LoVo (cell line): ENCODE results near the gene FRA10AC1.

Experiments used
- DNase-seq: peaks from one replicate; pipeline ENCODE4 v3.0.0-alpha.2; 2016; ENCODE audit warnings: low spot score

The FRA10AC1 gene, protein sequence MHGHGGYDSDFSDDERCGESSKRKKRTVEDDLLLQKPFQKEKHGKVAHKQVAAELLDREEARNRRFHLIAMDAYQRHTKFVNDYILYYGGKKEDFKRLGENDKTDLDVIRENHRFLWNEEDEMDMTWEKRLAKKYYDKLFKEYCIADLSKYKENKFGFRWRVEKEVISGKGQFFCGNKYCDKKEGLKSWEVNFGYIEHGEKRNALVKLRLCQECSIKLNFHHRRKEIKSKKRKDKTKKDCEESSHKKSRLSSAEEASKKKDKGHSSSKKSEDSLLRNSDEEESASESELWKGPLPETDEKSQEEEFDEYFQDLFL

DNA sequence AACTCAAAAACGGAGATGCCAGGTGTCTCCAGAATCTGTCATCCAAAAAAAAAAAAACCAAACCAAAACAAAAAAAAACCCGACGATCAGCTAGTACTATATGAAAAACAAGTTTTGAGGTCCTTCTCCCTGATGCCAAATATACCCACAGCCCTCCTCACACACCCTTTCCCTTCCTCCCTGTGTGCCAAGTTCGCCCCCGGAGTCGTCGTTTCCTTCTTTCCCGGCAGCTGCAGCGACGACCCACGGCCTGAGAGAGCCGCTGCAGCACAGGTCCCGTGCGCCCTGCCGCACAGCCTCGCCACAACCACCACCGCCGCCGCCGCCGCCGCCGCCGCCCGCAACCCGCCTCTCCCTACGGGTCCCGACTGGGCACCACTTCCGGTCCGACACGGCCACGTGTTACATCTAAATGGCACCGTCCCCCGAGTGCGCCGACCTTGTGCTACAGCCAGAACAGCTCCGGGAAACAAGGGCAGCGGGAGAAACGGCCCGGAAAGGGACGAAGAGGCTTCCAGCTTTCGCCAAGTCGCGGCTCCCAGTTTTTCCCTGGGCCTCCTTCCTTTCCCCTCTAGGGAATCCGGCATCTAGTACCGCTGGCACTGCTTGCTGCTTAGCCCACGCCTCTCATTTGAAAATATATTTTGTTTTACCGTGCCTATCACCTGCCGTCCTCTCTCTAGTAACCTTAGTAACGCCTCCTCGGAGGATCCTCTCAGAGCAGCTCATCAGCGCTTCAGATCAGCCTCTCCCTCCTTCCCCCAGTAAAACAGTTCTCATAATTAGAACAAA is at the start of gene FRA10AC1:
TSS of gene FRA10AC1 (minus strand) at position 383 of the 792 bp plus-strand sequence. CDS start 2,486 bp downstream, outside the sequence.
- peak; percentile 76 for DNase-seq

DNA sequence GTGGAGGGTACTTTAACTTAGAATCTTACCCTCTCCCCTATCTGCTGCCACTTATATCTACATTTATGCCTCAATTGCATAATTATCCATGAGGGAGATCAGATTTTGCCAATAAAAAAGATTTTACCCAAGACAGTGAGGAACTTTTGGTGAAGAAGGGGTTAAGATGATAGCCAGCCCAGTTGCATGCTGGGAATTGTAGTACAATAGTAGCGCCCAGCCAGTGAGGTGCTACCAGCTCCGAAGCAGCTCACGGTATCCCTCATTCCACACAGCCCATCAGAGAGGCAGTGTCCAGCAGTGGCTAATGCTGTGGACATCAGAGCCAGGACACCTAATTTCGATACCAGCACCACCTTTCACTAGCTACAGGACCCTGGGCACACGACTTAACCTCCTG is 49.4 kb upstream of the FRA10AC1 start:
- DNase-seq, result peak; percentile 9

DNA sequence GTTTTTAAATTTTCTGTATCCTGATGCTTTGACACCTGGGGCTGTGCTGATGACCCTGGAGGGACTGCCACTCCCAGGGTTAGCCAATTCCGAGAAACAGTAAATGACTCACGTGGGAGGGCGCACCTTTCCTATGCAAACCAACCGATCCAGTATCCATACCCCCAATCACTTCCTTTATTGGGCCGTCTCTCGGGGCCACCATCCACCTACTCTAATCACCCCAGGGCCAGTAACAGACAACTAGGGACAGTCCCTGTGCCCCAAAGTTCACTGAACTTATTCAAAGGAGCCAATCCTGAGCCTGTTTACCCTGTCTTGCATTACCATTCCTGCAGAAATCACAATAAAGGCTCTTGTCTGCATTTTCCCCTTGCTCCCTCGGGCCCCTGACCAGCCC is 48.7 kb upstream of the FRA10AC1 start:
- DNase-seq, result no peak

DNA sequence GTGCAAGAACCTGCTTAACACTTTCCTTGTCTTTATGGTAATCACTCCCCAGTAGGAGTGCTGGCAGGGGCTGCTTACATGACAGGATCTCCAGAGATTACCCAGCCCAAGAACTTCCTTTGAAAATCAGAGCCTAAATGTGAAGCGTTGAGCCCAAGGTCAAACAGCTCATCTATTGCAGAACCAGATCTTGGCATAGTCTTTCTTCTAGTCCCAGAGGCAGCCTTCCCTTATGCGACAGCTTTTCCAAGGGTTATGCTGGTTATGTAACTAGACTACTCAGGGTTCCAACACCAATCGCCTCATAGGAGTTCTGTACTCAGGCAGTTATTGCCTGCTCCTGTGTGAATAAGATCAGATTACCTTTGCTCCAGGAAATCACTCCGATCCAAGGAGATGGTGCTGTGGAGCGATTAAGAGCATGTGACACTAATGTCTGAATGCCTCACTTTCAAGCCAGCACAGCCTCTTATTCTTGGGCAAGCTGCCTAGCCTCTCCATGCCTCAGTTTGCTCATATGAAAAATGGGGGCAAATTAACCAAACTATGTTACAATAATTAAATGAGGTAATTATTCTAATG is 46.9 kb upstream of the FRA10AC1 start:
- DNase-seq, result no peak

DNA sequence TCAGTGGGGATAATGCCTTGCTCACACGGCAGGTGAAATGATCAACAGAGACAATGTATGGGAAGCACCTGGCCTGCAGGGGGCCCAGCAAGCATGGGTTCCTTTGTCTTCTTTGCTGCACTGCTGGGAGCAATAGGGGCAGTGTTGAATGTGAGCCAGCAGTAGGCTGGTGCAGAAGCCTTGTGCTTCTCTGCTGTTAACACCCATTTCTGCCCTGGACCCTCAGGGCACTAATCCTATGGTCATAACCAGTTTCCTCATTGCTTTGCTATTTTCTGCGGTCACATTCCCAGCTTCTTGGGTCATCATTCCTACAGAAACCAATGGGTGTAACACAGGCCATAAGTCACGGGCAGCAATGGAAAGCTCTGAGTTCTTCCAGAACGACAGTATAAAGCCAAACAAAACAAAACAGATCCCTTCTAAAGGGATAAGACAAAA is 44.5 kb upstream of the FRA10AC1 start:
- DNase-seq, result peak; percentile 72

DNA sequence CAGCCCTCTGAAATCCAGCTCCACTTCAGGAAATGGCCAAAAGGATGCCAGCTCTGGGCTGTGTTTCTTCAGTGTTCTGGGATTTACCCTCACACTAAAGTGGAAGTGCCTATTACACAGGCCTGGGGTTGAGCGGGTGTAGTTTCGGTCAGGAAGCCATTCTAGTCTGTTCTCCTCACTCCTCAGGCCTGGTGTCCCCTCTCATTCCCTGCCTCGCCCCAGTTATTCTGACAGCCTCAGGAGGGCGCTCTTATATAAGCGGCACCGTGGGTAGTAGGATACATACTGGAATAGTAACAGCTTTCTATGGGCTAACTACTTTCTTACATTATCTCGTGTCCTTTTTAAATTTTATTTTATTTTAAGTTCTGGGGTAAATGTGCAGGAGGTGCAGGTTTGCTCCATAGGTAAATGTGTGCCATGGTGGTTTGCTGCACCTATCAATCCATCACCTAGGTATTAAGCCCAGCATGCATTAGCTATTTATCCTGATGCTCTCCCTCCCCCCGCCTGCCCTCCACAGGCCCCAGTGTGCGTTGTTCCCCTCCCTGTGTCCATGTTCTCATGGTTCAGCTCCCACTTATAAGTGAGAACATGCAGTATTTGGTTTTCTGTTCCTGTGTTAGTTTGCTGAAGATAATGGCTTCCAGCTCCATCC is 43.1 kb upstream of the FRA10AC1 start:
- DNase-seq, result no peak

DNA sequence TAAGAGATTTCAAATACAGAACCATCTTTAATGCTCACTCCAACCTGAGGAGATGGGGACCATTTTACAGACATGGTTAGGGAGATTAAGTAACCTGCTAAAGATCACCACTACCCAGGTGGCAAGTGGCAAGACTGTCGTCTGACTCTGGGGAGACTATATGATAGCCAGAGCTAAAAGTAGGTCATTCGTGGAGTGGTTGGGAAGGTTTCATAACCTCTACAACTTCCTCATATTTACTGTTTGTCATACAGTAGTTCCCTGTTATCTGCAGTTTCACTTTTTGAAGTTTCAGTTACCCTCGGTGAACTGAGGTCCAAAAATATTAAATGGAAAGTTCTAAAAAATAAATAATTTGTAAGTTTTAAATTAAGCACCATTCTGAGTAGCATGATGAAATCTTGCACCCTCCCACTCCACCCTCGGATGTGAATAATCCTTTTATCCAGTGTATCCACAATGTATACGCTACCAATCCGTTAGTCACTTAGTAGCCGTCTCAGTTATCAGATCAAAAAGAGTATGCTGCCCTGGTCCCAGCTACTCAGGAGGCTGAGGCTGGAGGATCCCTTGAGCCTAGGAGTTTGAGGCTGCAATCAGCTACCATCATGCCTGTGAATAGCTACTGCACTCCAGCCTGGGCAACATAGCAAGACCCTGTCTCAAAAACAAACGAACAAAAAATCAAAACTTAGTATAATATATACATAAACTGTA is 40.4 kb upstream of the FRA10AC1 start:
- no peak for DNase-seq

DNA sequence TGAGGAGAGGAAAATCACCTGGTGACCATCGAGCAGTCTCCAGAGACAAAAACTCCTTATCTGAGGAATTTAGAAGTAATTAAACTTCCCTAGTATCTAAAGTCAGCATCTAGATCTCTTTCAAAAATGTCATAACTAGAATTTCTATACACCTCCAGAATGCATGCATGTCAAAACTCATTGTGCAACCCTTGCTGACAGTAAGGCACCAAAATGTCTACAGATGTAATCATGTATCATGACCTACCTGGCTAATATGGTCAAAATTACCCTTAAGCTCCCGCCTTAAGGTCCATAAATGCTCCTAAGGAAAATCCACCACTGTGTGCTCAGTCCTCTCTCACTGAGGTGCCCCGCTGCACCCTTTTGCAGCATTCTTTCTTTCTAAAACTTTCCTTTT is 39.0 kb upstream of the FRA10AC1 start:
- DNase-seq, result no peak

DNA sequence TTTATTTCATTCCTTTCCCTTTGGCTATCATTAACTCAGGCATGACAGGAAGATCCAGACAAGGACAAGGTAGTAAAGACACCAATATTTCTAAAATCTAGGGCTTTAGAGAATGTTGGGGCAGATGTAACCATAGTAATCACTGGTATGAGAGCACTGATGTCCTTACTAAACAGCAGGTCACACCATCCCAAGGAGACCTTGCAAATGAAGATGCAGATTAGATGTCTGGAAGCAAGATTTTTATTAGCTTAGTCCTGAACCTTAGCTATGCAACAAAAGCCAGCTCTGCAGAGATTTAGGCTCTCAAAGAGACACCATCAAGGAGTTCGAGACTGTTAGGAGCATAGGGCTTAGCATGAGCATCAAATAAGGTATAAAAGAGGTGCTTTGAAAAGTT is 23.6 kb upstream of the FRA10AC1 start:
- DNase-seq, result no peak

DNA sequence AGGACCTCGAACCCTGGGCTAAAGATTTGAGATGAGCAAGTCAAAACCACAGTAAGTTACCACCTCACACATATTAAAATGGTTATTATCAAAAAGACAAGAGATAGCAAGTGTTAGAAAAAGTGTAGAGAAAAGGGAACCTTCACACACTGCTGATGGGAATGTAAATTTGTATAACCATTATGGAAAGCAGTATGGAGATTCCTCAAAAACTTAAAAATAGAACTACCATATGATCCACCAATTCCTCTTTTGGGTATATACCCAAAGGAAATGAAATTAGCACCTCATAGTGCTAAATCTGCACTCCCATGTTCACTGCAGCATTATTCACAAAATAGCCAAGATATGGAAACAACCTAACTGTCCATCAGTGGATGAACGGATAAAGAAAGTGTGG is 20.8 kb upstream of the FRA10AC1 start:
- DNase-seq, result no peak

DNA sequence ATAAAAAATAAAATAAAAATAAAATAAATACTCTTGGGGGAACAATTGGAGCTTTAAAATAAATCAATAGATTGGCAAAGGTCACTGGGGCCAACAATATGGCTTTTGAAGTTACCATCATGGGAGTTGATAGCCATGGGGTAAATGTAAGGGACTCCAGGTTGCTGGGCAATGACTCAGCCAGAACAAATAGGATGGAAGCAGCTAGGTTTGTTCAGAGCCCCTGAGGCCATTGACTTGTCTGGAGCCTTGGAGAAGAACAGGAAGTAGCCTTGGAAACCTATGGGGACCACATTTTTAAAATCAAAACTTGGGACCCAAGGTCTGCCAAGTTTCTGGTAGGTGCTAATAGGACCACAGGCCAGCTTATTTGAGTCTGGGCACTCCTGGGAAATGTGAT is 20.2 kb upstream of the FRA10AC1 start:
- DNase-seq, result no peak

DNA sequence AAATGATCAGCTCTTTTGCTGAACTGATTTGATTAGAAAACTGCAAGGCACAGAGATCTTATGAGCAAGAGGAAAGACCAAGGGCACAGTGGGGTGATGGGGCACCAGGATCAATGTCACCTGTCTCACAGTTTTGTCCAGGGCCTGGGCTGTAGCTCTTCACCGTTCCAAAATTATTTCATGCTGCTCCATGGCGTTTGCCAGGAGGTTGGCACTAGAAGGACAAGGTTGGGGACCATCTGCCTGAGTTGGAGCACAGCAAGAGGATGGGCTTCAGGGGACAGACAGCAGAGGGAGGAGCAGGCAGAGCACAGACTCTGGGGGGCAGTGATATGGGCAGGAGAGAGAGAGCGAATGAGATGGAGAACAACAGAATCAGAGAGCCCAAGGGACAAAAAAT is 17.5 kb upstream of the FRA10AC1 start:
- no peak for DNase-seq

DNA sequence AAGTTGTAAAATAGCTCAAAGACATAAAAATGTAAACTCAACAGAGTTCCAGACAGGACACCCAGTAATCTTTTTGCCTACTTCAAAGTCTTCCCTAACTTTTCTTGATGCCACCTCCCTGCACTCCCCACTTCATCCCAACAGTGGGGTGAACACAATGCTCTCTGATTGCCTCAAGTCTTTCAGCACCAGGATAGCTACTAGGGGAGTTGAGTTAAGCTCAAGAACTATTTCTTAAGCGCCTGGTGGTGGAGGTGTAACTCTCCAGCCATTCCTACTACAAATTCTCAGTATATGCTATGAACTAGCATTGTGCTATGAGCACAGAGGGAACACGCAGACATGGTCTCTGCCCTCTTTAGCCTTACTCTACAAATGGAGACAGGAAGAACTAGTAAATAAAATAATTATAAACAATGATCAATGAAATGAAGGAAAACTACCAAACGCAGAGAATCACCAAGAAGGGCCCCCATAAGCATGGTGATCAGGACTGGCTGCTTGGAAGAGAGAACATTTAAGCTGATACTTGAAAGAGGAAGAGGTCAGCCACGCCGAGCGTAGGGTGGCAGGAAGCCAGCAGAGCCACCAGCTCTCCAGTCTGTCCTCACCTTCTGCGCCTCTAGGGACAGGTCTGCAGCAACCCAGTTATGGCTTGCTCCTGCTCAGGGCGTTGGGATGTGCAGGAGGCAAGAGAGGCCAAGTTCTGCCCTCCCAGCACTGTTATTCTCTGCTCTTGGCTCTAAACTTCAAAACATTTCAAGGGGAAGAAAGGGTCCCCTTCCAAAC is 16.7 kb upstream of the FRA10AC1 start:
- DNase-seq, result no peak

DNA sequence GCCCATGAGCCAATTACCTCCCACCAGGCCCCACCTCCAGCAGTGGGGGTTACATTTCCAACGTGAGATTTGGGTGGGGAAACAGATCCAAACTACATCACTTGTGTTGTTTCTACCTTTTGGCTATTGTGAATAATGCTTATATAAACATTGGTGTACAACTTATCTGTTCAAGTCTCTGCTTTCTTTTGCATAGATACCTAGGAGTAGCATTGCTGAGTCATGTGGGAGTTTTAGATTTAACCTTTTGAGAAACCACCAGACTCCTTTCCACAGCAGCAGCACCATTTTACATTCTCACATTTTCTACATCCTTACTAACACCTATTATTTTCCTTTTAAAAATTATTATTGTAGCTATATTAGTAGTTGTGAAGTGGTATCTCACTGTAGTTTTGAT is 14.4 kb upstream of the FRA10AC1 start:
- no peak for DNase-seq

DNA sequence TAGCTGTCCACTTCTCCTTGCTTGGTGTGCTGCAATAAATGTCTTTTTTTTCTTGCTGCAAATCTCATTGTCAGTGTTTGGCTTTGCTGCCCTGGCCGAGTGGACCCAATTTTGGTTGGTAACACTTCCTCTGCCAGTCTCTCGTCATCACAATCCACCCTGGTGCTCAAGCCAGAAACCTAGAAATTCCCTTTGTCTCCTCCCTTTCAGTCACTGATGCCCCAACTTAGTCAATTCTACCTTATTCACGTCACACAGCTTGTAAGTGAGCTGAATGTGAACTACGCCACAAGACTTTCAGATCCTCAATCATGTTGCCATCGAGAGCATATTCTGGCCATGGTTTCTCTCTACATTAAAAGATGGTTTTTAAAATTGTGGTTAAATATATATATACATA is 13.0 kb upstream of the FRA10AC1 start:
- DNase-seq, result no peak

DNA sequence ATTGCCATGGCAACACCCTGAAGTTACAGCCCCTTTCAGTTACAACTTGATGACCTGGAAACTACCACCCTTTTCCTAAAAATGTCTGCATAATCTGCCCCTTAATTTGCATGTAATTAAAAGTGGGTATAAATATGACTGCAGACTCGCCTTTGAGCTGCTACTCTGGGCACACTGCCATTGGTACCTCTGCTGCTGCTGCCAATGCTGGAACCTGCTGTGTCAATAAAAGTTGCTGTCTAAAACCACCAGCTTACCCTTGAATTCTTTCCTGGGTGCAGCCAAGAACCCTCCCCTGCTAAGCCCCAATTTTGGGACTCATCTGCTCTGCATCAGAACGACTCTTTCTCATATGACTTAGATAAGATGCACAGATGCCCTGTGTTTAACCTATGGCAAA is 10.2 kb upstream of the FRA10AC1 start:
- no peak for DNase-seq

DNA sequence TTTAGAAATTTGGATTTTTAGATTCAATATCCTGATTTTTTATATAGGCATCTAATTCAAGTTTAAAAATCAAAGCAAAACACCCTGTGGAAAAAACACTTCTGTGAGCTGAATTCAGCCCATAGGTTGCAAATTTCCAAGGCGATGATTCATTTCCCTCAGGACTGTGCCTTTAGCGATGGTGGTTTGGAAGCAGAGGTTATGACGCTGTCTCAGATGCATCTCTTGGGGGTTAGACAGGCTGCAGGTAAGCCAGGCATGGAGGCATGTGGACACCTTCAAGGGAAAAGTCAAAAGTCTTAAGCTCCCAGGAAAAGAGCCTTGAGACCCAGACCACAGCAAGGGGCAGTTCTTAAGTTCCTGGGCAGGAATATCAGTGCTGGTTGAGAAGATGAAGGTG is 9.5 kb upstream of the FRA10AC1 start:
- no peak for DNase-seq

DNA sequence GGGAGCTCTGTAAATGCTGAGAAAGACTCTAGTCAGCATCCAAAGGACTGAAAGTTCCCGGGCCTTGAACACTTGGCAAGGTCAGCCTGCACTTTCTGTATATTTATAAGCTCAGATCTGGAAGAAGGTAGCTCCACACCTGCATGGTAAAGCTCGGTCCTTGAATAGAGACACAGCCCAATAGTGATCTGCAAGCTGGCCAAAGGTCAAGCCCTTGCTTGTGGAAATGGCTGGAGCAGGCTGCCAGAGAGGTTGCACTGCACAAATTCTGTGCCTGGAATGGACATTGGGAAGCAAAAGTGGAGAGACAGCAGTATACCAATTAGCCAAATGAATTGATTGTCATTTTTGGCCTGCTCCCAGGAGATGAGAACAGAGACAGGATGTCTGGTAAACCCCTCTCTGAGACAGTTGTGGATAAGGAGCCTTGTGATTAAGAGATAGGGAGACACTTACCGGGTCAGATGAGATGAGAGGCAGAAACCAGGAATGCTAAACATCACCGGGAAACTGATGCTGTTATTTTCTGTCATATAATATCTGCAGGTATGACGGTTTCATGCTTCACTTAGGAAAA is 8.0 kb upstream of the FRA10AC1 start:
- no peak for DNase-seq

DNA sequence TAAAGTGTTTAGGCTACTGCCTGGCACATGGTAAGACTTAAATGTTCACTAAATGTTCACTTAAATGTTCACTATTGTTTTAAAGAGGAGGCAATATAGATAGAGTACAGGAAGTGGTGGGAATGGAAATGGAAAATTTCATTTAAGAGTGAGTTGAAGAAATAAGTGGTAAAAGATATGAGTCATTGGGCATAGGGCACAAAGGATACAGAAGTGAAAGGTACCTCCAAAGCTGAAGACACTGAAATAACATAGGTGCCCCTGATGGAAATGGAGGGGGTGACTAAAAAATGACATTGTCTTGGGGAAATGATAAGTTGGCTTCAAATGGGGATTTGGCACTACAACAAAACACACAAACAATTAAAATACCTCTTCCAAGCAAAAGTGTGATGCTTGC is 5.2 kb upstream of the FRA10AC1 start:
- DNase-seq, result no peak

DNA sequence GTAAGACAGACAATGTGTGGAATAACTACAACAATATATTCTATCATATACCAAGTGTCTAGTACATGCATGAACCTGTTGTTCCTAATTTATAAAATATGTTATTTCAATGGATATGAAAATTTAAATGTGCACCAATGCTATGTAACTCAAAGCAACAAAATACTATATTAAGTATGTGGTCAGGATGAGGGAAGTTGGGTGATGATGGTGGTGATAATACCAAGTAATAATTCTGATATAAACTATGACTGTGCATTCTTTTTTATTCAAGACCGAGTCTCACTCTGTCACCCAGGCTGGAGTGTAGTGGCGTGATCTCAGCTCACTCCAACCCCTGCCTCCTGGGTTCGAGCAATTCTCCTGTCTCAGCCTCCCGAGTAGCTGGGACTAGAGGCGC is 2.1 kb upstream of the FRA10AC1 start:
- no peak for DNase-seq

DNA sequence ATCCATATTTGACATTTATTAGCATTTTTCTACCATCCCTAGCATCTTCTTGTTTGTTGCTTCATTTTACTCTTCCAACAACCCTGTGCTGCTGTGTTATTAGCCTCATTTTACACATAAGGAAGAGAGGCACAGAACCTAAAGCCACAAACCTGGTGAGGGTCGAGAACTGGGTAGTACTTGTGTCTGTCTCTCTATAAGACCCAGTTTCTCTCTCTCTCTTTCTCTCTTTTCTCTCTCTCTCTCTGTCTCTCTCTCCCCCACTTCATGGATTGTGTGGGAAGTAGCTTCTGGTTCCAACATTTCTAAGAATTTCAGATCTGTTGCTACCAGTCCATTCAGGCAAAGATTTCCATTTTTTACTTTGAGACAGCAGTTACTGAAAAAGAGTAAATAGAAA is 1.4 kb upstream of the FRA10AC1 start:
- no peak for DNase-seq
